HL-60/S4 treated with retinoic acid at 250 ng/mL for 4 days and 3 days (cell line): ENCODE results near the gene TNFAIP8L3.
"Not testable (repeated sequence)": the region's sequence is repeated elsewhere in the genome, so short reads cannot be mapped to it uniquely, and the experiment has no call there.

ENCODE experiments used
- in situ Hi-C: fragments of 300-500 bp; cut with MboI; formaldehyde crosslinking; loops from 2 replicates; pipeline ENCODE4 v1.7.0; 2022; ENCODE audit warnings: low sequenced_read_pairs

Gene TNFAIP8L3

GRCh38 chr15:51062736-51063135, 32.0 kb downstream of the TNFAIP8L3 start:
- in situ Hi-C loops, result no loop called here

DNA sequence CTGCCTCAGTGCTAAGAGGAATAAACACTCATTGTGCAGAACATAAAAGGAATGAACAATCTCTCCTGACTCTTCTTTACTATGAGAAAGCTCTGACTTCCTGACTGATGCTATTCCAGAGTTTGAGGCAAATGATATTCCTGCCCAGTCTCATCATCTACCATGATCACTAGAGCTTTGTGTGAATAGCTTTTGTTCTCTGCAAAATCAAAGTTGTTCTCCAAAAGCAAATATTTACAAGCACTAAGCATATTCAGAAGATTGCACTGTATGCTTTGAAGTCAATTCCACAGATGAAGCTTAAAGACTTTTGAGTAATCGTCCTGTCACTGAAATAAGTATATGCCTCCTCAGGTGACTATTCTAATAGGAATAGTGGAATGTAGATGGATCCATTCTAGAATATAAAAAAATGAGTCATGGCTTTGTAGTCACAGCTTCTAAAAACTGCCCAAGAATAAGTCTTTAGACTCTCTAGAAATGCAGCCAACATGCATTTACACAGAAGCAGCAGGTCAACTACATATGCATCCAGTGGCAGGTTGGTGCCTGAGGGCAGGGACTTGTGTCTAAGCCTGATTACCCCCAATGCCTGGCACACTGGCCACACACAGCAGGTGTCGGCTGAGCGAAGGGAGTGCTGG, 34.6 kb downstream of the TNFAIP8L3 start:
- in situ Hi-C loops, result no loop called here

- in situ Hi-C loops, result no loop called here
Observed at GRCh38 chr15:51054535-51054934, 40.2 kb downstream of the TNFAIP8L3 start.

GRCh38 chr15:51053571-51053970, 41.1 kb downstream of the TNFAIP8L3 start:
- in situ Hi-C loops, result no loop called here

DNA sequence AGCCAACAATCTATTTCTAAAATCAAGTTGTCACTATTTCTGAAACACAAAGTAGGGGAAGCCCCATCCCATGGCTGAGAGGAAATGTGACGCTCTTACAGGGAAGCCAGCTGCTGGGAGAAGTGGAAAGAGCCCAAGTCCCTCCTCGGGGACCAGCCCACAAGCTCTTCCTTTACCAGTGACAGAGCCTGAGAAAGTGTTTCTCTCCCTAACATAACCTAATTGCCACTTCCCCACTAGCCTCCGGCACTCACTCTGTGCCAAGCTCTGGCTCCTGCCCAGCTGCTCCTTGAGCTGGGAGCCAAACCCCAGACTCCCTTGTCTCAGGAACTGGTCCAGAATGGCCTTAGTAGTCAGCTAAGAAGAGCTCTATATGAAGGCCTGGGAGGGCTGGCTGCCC, 42.9 kb downstream of the TNFAIP8L3 start:
- in situ Hi-C loops, result no loop called here

- in situ Hi-C loops, result no loop called here
Observed at GRCh38 chr15:51049081-51049480, 45.6 kb downstream of the TNFAIP8L3 start.

GRCh38 chr15:51048308-51048707, 46.4 kb downstream of the TNFAIP8L3 start:
- in situ Hi-C loops, result no loop called here

DNA sequence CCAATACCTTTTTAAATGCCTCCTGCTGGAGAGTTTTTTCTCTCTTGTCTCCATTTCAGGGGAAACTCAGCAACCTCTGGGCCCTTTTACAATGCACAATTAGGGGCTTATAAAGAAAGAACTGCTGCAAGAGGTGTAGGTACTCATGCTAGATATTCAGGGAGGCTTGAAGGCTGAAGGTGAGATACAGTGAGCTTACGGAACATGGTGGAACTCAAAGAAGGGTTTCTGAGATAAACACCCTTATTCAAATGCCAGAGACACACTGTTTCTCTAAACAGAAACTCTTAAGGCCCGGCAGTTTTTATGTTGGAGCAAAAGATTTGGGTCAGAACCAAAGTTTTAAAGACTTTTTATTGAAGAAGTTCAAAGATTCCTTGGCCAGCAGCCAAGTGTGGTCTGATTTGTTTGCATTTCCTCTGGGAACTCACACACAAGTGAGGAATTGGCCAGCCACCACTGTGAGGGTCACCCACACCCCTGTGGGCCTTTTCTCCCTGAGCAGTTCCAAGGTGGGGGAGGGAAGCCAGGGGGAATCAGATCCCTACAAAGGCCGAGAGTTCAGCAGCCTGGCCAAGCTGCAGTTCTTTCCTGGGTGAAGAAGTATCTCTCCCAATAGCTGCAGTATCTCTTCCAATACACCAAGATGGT, 47.8 kb downstream of the TNFAIP8L3 start:
- in situ Hi-C loops, result no loop called here

- in situ Hi-C loops, result no loop called here
Observed at GRCh38 chr15:51046016-51046415, 48.7 kb downstream of the TNFAIP8L3 start.

DNA sequence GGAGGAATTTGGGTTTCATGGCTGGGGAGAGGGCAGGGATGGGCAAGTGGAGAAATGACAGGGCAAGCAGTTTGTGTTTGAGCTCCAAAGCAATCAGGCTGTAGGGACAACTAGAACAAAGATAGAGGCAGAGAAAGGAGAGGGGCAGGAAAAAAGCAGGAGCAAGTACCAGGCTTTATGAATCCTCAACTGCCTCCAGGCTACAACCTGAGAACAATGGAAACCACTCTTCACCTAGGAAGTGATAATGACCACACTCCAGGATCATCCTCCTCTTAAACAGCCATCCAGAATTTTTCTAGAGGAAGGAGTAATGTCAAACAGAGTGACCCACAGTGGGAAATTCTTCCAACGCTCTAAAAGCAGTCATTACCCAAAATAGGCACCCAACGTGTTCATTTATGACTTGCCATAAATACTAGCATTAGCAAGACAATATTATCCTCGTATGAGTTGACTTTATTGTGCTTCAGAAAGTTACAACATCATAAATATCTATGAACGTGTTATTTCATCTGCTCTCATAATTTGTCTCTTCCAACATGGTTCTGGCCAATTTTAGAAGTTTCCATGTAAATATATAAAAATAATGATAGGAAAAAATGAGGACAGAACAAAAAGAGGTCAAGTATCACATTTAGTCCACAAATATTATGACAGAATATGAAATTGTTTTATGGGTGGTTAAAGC, 50.5 kb downstream of the TNFAIP8L3 start:
- in situ Hi-C loops, result no loop called here

- in situ Hi-C loops, result no loop called here
Observed at GRCh38 chr15:51038974-51039319, 55.8 kb downstream of the TNFAIP8L3 start.

DNA sequence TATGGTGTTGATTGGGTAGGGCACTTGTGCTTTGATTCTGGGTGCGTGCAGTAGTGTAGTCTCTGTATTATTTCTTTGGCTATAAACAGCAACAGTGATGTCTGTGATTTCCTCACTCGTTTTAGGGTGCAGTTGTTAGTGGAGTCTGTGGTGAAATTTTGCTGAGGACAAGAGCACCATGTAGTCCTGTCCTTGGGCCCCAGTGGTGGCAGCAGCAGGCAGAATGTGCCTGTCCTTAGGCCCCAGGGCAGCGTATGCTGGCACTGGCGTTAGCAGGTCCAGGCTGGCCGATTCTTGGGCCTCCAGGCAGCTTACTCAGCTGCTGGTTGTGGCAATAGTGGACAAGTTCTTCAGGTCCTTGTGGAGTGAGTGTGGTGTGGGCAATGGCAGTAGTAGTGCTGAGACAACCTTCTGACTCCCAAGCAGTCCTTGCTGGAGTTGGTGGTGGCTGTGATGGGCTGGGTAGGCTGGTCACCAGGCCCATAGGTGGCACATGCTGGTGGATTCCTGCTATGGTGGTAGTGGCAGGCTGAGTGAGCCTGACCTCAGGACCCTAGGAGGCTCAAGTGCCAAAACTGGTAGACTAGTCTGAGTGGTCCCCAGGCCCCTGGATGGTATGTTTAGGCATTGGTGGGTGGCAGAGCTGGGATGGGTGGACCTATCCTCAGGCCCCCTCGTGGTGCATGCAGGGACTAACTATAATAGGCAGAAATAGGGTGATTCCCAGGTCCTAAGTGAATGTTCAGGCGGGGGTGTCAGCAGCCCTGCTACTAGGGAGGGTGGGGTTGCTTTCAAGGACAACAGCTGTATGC, 56.3 kb downstream of the TNFAIP8L3 start:
- in situ Hi-C loops, result no loop called here

DNA sequence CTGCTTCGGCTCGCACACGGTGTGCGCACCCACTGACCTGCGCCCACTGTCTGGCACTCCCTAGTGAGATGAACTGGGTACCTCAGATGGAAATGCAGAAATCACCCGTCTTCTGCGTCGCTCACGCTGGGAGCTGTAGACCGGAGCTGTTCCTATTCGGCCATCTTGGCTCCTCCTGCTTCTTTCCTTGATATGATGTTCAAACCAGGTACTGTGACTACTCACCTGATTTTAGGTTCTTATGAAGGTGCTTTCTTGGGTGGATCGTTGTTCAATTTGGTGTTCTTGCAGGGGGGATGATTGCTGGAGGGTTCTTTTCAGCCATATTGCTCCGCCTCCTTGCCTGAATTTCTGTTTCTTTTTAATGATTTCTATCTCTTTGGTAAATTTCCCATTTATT, 57.2 kb downstream of the TNFAIP8L3 start:
- in situ Hi-C loops, result not testable (repeated sequence)

GRCh38 chr15:51030649-51031316, 63.9 kb downstream of the TNFAIP8L3 start:
- in situ Hi-C loops, result no loop called here

- in situ Hi-C loops, result no loop called here
Observed at GRCh38 chr15:51025454-51025846, 69.3 kb downstream of the TNFAIP8L3 start.

DNA sequence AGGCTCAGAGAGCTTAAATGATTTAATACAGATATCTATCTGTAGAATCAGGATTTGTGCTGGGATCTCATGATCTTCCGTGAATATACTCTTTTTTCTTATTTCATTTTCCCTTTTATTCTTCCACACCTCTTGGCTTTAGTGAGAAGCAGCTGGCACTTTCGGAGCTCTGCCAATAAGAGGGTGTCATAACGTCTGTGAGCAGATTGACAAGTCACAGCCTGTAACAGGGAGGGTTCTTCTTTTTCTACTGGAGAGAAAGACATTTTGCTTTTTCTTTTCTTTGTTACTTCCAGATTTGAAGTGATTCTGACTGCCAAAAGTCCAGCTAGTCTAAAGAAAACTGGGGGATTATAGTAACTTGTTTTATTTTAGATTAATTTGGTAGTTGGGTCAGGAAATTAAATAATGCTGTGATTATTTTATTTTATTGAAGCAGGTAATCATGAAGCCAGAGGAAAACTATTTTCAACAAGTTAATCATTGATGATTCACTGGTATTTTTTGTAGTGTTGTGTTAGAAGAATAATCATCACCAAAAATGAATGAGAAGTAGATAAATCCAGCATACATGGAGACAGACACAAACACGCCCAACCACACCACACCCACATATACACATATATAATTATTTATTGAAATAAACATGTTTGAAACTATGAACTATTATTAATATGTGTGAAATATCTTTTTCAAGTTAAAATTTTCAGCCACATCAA, 69.8 kb downstream of the TNFAIP8L3 start:
- in situ Hi-C loops, result no loop called here

DNA sequence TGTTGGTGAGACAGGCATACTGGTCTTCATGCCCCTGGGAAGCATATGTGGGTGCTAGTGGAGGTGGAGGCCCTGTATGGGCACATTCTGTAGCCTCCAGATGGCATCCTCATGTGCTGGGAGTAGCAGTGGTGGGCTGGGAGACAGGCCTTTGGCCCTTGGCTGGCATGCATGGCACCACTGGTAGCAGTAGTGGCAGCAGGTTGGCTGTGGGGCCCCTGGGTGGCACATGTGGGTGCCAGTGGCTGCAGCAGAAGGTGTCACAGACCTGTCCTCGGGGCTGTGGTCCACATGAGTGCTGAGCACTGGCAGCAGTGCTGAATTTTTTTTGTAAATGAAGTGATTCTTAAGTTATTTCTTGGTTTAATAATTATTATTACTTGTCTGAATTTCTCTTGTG, 71.2 kb downstream of the TNFAIP8L3 start:
- in situ Hi-C loops, result no loop called here

GRCh38 chr15:51022206-51022605, 72.5 kb downstream of the TNFAIP8L3 start:
- in situ Hi-C loops, result no loop called here

DNA sequence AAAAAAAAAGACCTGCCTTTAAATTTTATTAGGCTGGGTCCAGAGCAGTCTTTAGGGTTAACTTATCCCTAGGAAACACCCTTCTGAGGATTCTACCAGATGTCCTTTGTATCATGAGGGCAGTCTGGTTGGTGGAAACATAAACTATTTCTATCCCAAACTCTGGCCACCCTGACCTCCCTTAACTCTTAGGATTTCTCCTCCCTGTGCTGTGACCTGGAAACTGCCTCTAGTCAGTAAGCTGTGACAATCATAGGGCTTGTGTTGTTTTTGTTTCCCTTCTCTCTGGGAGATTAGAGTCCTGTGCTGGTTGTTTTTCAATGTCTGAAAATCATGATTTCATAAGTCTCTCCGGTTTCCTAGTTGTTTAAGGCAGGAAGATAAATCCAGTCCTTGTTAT, 78.1 kb downstream of the TNFAIP8L3 start:
- in situ Hi-C loops, result no loop called here

- in situ Hi-C loops, result no loop called here
Observed at GRCh38 chr15:51011212-51011611, 83.5 kb downstream of the TNFAIP8L3 start.
